Vagina (tissue), 2 donors: ENCODE results near the gene PARP11. TPM values are rescaled to one million over a fixed set of nuclear protein-coding genes. Genes with fewer than 3 reads are reported as not detected.

Experiments
- DNase-seq, 2 donors: peaks; one replicate each; pipeline ENCODE4 v3.0.0-alpha.2; 2017; ENCODE audit errors: extremely low spot score in 2 of 2
- H3K27ac ChIP-seq: fragments of 200-600 bp; sonication (generic); one replicate; pipeline ENCODE4 v1.5.1; 2019
- H3K27me3 ChIP-seq: fragments of 200-600 bp; sonication (generic); one replicate; pipeline ENCODE4 v1.5.1; 2019
- H3K36me3 ChIP-seq, 2 donors: fragments of 200-600 bp; sonication (generic); one replicate each; pipeline ENCODE4 v1.5.1; 2017 to 2019
- H3K4me1 ChIP-seq: fragments of 200-600 bp; sonication (generic); one replicate; pipeline ENCODE4 v1.5.1; 2019
- H3K4me3 ChIP-seq, 2 donors: fragments of 200-600 bp; sonication (generic); 1 replicate in 1 of 2; 2 replicates in 1 of 2; pipeline ENCODE4 v1.5.1; 2016 to 2019
- H3K9me3 ChIP-seq: fragments of 200-600 bp; sonication (generic); one replicate; pipeline ENCODE4 v1.5.1; 2019
- POLR2A ChIP-seq, 2 donors: fragments of 450-650 bp; IDR thresholded peaks; one replicate each; pipeline ENCODE4 v1.6.1; 2017; ENCODE audit warnings: antibody characterized with exemption in 2 of 2, mild to moderate bottlenecking in 2 of 2, moderate library complexity in 2 of 2
- POLR2AphosphoS5 ChIP-seq, 2 donors: sonication (generic); formaldehyde crosslinking; IDR thresholded peaks; one replicate each; pipeline ENCODE4 v1.9.0; 2017; ENCODE audit warnings: antibody characterized with exemption in 2 of 2, mild to moderate bottlenecking in 2 of 2, low read depth in 1 of 2; ENCODE audit not compliant: insufficient read depth in 1 of 2
- intact Hi-C: fragments of 100-400 bp; cut with DNase I; formaldehyde crosslinking; loops from one replicate; pipeline ENCODE4 v1.15.1; 2023
- total RNA-seq: library from RNA; depleted of rRNA; stranded (reverse); fragments of >200 nt; gene quantifications from one replicate; pipeline ENCODE4 v1.2.3, GENCODE V29; 2016
- TF ChIP-seq, protein P1 (sequence below), 3 experiments: fragments of 450-650 bp in 2 of 3; fragments of 200-600 bp in 1 of 3; sonication (generic) in 1 of 3; IDR thresholded peaks; one replicate each; pipeline ENCODE4 v1.5.1; 2017 to 2019; ENCODE audit warnings: antibody characterized with exemption in 3 of 3, mild to moderate bottlenecking in 2 of 3, moderate library complexity in 2 of 3

The PARP11 gene
- total RNA-seq, 1 donor from 2014 or later = 2.7 TPM

DNA sequence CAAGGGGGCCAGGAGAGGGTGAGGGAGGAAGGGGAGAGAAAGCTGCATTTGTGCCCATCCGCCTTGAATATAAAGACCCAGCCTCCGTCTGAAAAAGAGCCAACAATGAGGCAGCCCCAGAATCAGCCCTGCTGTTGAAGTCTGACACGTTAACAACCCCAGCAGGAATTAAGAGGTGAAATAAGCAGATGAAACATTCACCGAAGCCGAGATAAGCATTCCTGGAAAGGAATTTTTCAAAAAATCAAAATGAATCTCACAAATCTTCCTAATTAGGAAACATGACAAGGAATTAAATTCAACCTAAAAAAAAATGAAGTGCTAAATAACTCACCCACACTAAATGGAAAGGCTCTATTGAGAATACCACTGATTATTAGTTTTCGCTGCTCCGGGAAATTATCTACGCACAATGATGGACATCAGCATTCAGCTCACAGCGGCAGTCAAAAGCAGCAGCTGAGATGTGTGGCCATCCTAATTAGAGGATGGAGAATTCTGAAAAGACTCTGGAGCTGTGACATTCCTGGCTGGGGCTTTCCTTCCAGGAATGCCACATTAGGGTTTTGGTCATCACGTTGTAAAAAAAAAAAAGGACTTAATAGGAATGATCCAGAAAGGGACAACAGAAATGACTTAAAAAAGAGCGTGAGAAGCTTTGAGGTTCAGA lies 8.2 kb upstream of the PARP11 start:
- TF ChIP-seq POLR2A (IDR thresholded peaks at IDR 0.05) (no peak), POLR2AphosphoS5 (IDR thresholded peaks at IDR 0.05; ENCODE audit: insufficient read depth in 1 of 2, low read depth in 1 of 2) (no peak)
- TF ChIP-seq, protein P1, sequence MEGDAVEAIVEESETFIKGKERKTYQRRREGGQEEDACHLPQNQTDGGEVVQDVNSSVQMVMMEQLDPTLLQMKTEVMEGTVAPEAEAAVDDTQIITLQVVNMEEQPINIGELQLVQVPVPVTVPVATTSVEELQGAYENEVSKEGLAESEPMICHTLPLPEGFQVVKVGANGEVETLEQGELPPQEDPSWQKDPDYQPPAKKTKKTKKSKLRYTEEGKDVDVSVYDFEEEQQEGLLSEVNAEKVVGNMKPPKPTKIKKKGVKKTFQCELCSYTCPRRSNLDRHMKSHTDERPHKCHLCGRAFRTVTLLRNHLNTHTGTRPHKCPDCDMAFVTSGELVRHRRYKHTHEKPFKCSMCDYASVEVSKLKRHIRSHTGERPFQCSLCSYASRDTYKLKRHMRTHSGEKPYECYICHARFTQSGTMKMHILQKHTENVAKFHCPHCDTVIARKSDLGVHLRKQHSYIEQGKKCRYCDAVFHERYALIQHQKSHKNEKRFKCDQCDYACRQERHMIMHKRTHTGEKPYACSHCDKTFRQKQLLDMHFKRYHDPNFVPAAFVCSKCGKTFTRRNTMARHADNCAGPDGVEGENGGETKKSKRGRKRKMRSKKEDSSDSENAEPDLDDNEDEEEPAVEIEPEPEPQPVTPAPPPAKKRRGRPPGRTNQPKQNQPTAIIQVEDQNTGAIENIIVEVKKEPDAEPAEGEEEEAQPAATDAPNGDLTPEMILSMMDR (IDR thresholded peaks at IDR 0.05) = no peak
- Histone ChIP-seq H3K27me3 (no peaks in the 10 kb centered on the region), H3K36me3 (no peaks in the 10 kb centered on the region), H3K9me3 (no peaks in the 10 kb centered on the region), H3K4me1 (no peaks in the 10 kb centered on the region), H3K4me3 (no peak overlapping the region), H3K27ac (no peak overlapping the region)
- intact Hi-C loops = no loop called here
- no peak for DNase-seq

DNA sequence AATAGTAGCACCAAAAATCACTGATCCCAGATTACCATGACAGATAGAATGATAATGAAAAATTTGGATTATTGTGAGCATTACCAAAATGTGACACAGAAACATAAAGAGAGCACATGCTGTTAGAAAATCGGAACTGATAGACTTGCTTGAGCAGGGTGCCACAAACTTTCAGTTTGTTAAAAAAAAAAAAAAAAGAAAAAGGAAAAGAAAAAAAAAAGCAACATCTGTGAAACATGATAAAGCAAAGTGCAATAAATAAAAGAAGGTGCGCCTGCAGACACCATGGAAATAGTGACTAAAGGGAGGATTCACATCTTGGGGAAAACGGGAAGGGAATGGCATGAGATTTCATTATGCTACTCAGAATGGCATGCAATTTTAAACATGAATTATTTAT lies 6.6 kb upstream of the PARP11 start:
- Histone ChIP-seq H3K36me3 (no peaks in the 10 kb centered on the region), H3K27me3 (no peaks in the 10 kb centered on the region), H3K4me1 (no peaks in the 10 kb centered on the region), H3K9me3 (no peaks in the 10 kb centered on the region), H3K4me3 (no peak overlapping the region), H3K27ac (no peak overlapping the region)
- intact Hi-C loops = no loop called here
- no peak for DNase-seq
- TF ChIP-seq, protein P1 (IDR thresholded peaks at IDR 0.05) = no peak
- TF ChIP-seq POLR2A (IDR thresholded peaks at IDR 0.05) (no peak), POLR2AphosphoS5 (IDR thresholded peaks at IDR 0.05; ENCODE audit: insufficient read depth in 1 of 2, low read depth in 1 of 2) (no peak)

DNA sequence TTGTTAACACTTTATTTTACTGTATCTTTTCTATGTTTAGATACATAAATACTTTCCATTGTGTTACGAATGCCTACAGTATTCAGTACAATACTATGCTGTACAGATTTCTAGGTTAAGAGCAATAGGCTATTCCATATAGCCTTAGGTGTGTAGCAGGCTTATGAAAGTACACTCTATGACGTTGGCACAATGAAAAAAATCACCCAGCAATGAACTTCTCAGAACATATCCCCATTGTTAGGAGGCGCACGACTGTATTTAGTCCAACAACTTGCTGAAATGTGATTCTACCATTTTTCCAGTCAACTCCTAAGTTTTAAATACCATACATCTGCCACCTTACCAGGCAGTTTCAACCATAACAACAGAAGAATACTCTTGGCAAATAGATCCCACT lies 1.8 kb downstream of the PARP11 start:
- intact Hi-C loops = no loop called here
- no peak overlapping the region for H3K27ac ChIP-seq

DNA sequence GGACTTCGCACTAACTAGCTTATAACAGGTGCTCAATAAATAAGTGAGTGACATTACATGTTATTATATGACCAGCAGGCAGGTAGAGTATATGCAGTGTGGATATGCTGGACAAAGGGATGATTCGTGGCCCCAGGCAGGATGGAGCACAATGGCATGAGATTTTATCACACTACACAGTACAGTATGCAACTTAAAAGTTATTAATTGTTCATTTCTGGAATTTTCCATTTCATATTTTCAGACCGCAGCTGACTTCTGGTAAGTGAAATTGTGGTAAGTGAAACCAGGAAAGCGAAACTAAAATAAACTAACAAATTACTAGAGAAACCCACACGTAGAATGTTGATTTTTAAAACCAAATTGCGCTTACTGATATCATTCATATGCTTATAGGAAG lies 3.3 kb downstream of the PARP11 start:
- Histone ChIP-seq H3K27me3 (no peaks in the 10 kb centered on the region), H3K27ac (no peak overlapping the region), H3K9me3 (no peaks in the 10 kb centered on the region), H3K36me3 (no peaks in the 10 kb centered on the region), H3K4me1 (peaks cover 21% of the 10 kb centered on the region), H3K4me3 (no peak overlapping the region)
- DNase-seq = no peak
- no peak for TF ChIP-seq POLR2AphosphoS5 (IDR thresholded peaks at IDR 0.05; ENCODE audit: insufficient read depth in 1 of 2, low read depth in 1 of 2)
- TF ChIP-seq POLR2A (IDR thresholded peaks at IDR 0.05) = no peak
- TF ChIP-seq, protein P1 (IDR thresholded peaks at IDR 0.05) = no peak
- intact Hi-C loops = no loop called here

More for the DNA sequence above, 1.8 kb downstream of the PARP11 start:
- TF ChIP-seq POLR2A (IDR thresholded peaks at IDR 0.05) (no peak), POLR2AphosphoS5 (IDR thresholded peaks at IDR 0.05; ENCODE audit: insufficient read depth in 1 of 2, low read depth in 1 of 2) (no peak)
- TF ChIP-seq, protein P1 (IDR thresholded peaks at IDR 0.05) = no peak
- no peaks in the 10 kb centered on the region for H3K9me3 ChIP-seq
- H3K4me1 ChIP-seq = peaks cover 21% of the 10 kb centered on the region
- H3K4me3 ChIP-seq = peak overlapping the region in 1 of 2 donors; percentile 81
- no peaks in the 10 kb centered on the region for H3K27me3 ChIP-seq
- no peak for DNase-seq
- H3K36me3 ChIP-seq = no peaks in the 10 kb centered on the region

DNA sequence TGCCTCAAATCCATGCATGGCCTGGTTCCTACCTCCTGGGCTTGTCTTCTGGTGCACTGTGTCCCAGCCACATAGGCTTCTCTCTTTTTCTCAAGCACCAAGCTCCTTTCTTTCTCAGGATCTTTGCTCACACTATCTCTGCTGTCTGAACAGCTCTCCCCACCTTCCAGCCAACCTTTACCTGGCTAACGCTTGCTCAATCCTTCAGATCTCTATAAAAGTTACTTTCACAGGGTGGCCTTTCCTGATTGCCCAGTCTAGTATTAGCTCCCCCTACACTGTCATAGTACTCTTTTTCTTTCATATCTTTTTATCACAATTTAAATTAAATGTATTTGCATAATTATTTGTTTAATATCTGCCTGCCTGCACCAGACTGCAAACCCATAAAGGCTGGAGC lies 3.8 kb downstream of the PARP11 start:
- H3K9me3 ChIP-seq = no peaks in the 10 kb centered on the region
- peaks cover 21% of the 10 kb centered on the region for H3K4me1 ChIP-seq
- DNase-seq = no peak
- intact Hi-C loops = no loop called here
- no peak overlapping the region for H3K4me3 ChIP-seq
- H3K27ac ChIP-seq = no peak overlapping the region
- TF ChIP-seq POLR2A (IDR thresholded peaks at IDR 0.05) = no peak
- no peak for TF ChIP-seq POLR2AphosphoS5 (IDR thresholded peaks at IDR 0.05; ENCODE audit: insufficient read depth in 1 of 2, low read depth in 1 of 2)
- H3K27me3 ChIP-seq = no peaks in the 10 kb centered on the region
- H3K36me3 ChIP-seq = no peaks in the 10 kb centered on the region
